H1 (cell line): ENCODE measurements around the gene GADD45GIP1. TPM values are rescaled to one million over a fixed set of nuclear protein-coding genes. Genes with fewer than 3 reads are reported as not detected.
A peak's percentile ranks its signal among the peaks of the same experiment; 100 is the strongest.

Source experiments
- BRCA1 ChIP-seq: IDR thresholded peaks from 2 replicates; pipeline ENCODE4 v1.6.1; 2012; ENCODE audit warnings: low read depth, low read length, improper control_type of control experiment
- CHD2 ChIP-seq: IDR thresholded peaks from 2 replicates; pipeline ENCODE4 v1.6.1; 2012; ENCODE audit warnings: low read length, improper control_type of control experiment
- CHD7 ChIP-seq: fragments of 300-600 bp; sonication (generic); IDR thresholded peaks from 2 replicates; pipeline ENCODE4 v1.7.1; 2012; ENCODE audit warnings: low read length, moderate library complexity, mild to moderate bottlenecking, inconsistent platforms; ENCODE audit not compliant: insufficient replicate concordance
- KDM4A ChIP-seq: IDR thresholded peaks from one replicate; pipeline ENCODE4 v1.7.1; 2012; ENCODE audit warnings: low read depth, mild to moderate bottlenecking, moderate library complexity, low read length, inconsistent platforms; ENCODE audit not compliant: severe bottlenecking
- POLR2A ChIP-seq, 2 experiments: IDR thresholded peaks; 1 replicate in 1 of 2; 2 replicates in 1 of 2; pipeline ENCODE4 v1.6.1; 2011; ENCODE audit warnings: low read depth in 2 of 2, low read length in 2 of 2, mild to moderate bottlenecking in 2 of 2; ENCODE audit errors: control extremely low read depth in 1 of 2
- SAP30 ChIP-seq: fragments of 300-600 bp; sonication (generic); IDR thresholded peaks from 2 replicates; pipeline ENCODE4 v1.7.1; 2012; ENCODE audit warnings: low read length, moderate library complexity, mild to moderate bottlenecking, inconsistent platforms; ENCODE audit not compliant: insufficient read depth, insufficient replicate concordance
- SIN3A ChIP-seq, 2 experiments: IDR thresholded peaks in 1 of 2; conservative IDR thresholded peaks in 1 of 2; 2 replicates each; pipeline ENCODE4 v1.6.1; 2011 to 2012; ENCODE audit warnings: low read length in 2 of 2, improper control_type of control experiment in 1 of 2, low read depth in 1 of 2, mild to moderate bottlenecking in 1 of 2
- polyA plus RNA-seq, 7 experiments: library from polyadenylated mRNA; depleted of rRNA in 3 of 7; stranded (reverse) in 5 of 7; unstranded in 2 of 7; fragments of >200 nt in 5 of 7; fragments of 200-250 nt in 2 of 7; gene quantifications; 1 replicate in 5 of 7; 2 replicates in 1 of 7; 4 replicates in 1 of 7; pipeline versions ENCODE4 v1.2.1 to v1.2.3, GENCODE V29; 2011 to 2013; ENCODE audit warnings: missing spikeins in 2 of 7, mixed read lengths in 2 of 7
- total RNA-seq: library from RNA; stranded (reverse); fragmentation: NEBNext Ultra II Directional; extraction: Animal tissue kit (Norgen Biotek cat#: 25700); gene quantifications from 2 replicates; pipeline ENCODE4 v1.2.1, GENCODE V29; 2021

Gene GADD45GIP1
- total and polyA plus RNA-seq, 2 of the 8 experiments (the other 6 are each of a cell fraction or from before 2014, with no cell fraction given): 42.2 to 42.6 TPM

- TF ChIP-seq CHD7 (no peak), BRCA1 (peak; percentile 79), CHD2 (peak; percentile 93), SAP30 (no peak), SIN3A (conservative IDR thresholded peaks at IDR 0.05 in 1 of 2, IDR thresholded peaks at IDR 0.05 in 1 of 2; ENCODE audit: low read depth in 1 of 2, low read length in 2 of 2) (peak in 1 of 2 experiments; percentile 48; a peak in 1 of 4 replicates), KDM4A (peak; percentile 50), POLR2A (IDR thresholded peaks at IDR 0.05; ENCODE audit: control extremely low read depth in 1 of 2, low read depth in 2 of 2, low read length in 2 of 2) (peak; percentile 11 to 84)
- TF ChIP-seq, all 59 proteins: peak for 8
These were observed 10.8 kb downstream of the GADD45GIP1 start (continued) for GRCh38 chr19:12946092-12946721.
